GM18505 (cell line): ENCODE measurements around the gene DOK4.

Experiments used
- ATAC-seq: cut with Tn5 transposase; IDR thresholded peaks from one replicate; pipeline ENCODE4 v1.9.1; 2021; ENCODE audit not compliant: unreplicated experiment
- POLR2A ChIP-seq: IDR thresholded peaks from 4 replicates; pipeline ENCODE4 v1.6.1; 2011; ENCODE audit warnings: borderline replicate concordance; ENCODE audit not compliant: insufficient read depth, insufficient read length; ENCODE audit errors: extremely low read depth

Gene DOK4

DNA sequence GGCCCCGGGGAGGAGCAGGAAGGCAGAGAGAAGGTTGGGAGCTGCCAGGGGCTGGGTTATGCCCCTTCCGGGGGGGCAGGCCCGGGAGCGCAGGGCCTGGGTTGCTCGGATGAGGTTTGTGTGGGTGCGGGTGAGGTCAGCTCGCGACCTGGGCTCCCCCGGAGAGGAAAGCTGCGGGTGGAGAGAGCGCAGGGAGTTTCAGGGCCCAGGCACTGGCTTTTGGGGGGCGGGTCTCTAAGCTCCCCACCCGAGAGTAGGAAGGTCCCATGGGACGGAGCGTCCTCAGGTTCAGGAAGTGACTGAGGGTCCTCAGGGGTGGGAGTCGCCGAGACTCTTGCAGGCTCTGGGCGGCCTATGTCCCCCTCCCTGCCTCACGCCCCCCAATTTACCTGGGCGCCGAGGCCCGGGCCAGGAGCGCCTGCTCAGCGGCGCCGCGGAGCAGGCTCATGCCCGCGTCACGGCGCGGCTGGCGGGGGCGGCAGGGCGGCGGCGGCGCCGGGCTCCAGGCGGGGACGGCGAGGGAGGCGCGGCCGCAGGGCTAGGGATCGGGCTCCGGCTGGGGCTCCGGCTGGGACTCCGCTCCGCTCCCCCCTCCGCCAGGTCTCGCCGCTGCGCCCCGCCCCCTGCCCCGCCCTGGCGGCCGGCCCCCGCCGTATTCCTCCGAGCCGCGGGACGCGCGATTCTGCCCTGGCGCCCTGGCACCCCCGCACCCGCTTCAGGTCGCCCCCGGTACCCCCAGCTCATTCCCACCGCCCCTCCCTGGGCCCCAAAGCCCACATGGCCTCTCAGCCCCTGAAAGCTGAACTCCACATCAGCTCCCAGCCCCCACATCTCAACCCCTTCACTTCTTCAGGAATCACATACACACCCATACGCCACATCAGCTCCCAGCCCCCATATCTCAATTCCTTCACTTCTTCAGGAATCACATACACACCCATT lies at the start of gene DOK4:
Gene DOK4 (minus strand): TSS at position 578 of the 942 bp plus-strand sequence. CDS start 6,986 bp downstream, outside the sequence.
- no peak for TF ChIP-seq POLR2A
- ATAC-seq: peak; percentile 77

- peak; percentile 66 for ATAC-seq
- TF ChIP-seq POLR2A: no peak
These were observed 49.5 kb upstream of the DOK4 start for GRCh38 chr16:57535680-57536305.

DNA sequence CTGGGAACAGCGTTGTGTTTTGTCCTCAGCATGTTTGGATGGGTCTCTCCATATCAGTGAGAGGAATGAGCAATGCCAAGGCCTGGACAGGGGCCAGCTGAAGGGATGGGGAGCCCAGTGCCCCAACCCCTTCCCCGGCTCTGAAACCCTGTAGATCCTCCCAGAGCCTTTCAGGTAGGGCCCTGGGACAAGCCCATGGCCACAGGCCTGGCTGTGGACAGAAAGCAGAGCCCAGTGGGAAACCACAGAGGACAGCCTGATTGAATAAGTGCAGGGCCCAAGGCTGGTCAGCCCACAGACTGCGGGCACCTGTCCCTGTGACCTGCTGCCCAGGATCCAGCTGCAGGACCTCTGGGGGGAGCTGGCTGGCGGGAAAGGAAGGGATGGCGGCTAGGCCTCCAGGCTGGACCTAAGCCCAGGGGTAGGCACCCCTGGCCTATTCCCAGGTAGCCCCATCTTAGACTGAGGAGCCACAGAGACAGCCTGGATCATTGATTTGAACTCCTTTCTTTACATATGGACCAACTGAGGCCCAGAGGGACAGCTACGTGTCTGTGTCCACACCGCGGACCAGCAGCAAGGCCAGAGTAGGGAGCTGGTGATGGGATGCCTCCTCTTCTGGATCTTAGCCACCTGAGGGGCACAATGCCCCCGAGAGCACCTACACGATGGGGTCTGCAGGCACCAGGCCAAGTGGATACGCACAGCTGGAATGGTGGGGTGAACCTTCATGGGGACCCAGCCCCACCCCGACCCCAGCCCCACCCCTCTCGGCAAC lies 48.8 kb upstream of the DOK4 start:
- ATAC-seq: no peak
- TF ChIP-seq POLR2A: no peak

GRCh38 chr16:57534337-57534880 lies 48.1 kb upstream of the DOK4 start:
- no peak for ATAC-seq
- no peak for TF ChIP-seq POLR2A

DNA sequence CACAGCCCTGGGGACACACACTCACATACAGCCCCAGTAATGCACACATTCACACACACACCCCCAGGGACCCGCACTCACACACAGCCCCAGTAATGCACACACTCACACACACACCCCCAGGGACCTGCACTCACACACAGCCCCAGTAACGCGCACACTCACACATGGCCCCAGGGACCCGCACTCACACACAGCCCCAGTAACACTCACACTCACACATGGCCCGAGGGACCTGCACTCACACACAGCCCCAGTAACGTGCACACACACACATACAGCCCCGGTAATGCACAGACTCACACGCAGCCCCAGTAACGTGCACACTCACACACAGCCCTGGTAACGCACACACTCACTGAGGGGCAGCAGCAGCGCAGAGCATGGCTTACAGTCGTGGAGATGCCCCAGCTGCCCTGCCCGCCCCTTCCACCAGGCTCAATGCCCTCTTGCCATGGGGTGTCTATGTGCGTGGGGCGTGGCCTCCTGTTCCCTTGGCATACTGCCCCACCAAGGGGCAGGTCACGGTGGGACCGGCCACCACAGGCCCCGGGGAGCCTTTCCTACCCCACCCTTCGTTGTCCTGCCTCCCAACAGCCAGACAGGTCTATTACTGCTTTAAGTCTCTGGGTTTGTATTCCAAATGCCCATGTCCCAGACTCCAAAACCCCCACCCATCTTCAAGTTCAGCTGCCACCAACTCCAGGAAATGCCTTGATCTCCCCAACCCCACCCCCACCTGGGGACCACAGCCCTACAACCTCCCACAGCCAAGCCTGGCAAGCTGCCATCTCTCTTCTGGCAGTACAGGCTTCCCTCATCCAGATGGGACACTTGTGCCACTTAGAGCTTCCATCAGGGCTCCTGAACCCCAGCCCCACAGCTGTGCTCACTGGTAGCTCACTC lies 47.4 kb upstream of the DOK4 start:
- ATAC-seq: no peak

DNA sequence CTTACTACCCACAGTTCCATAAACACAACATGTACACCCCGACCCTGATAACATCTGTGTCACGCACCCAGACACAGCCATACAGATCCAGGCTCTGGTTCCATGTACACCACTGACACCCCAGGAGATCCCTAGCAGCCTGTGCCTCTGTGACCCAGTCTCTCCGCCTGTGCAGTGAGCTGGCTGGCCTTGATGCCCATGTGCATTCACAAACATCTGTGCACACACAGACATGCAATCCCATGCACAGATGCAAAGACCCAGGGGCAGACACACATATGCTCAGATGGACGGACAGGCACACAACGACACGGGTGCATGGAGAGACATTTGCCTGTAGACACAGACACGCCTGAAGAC lies 46.0 kb upstream of the DOK4 start:
- no peak for TF ChIP-seq POLR2A

More for the DNA sequence above, 47.4 kb upstream of the DOK4 start:
- no peak for TF ChIP-seq POLR2A

DNA sequence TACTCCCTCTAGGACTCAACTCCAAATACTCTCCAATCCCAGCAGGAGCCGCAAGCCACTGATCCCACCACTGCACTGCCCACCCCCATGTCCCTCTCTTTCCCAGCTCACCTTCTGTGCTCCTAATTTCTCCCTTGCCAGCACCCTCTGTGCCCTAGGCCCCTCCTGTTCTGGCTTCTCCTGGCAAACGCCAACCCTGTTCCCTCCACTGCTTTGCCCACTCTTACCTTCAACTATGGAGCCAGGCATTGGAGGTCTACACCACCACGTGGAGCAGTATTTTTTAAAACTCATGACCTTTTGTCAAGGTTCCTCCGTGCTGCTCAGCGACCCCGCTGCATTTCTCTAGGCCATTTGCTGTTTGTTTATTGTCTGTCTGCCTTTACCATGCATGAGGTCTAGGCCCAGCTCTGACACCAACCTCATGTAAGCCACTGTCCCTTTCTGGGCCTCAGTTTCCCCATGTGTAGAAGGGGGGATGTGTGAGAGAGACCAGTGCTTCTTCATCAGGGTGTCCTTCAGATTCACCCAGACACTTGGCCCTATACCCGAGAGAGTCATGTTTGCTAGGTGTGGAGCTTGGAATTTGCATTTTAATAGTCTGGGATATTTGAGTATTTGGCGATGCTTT lies 45.5 kb upstream of the DOK4 start:
- no peak for TF ChIP-seq POLR2A
- ATAC-seq: no peak

More for the DNA sequence above, 46.0 kb upstream of the DOK4 start:
- ATAC-seq: no peak

DNA sequence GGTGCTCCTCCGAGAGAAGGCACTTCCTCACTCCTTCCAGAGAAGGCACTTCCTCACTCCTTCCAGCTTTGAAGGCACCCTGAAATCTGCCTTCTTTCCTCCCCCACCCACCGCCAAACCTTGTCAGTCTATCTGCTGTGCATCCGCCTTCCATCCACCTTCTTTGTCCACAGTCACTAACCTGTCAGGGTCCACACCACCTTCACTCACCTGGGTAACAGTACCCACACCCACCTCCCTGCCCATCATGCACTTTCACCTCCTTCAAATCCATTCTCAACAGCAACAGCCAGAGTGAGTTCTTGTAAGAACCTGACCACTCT lies 44.9 kb upstream of the DOK4 start:
- TF ChIP-seq POLR2A: no peak
- ATAC-seq: no peak

GRCh38 chr16:57530522-57531252 lies 44.4 kb upstream of the DOK4 start:
- no peak for TF ChIP-seq POLR2A
- no peak for ATAC-seq

DNA sequence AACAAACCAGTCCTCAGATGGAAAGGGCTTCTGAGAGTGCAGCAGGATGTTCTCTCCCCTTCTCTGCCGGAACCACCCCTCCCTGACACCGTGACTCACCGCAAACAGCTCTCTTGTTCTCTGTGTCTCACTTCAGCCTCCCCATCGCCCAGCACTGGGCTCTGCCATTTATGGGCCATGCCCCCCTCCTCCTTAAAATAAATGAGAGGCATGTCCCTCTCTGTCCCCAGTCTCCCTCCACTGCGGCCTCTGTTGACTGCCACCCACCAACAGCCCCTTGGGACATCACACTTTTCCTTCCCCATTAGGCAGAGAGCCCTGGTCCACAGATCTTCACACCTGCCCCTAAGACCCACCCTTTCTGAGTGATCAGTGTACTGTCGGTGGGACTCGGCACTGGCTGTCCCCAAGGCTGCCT lies 43.8 kb upstream of the DOK4 start:
- ATAC-seq: peak; percentile 47
- no peak for TF ChIP-seq POLR2A

- no peak for TF ChIP-seq POLR2A
- no peak for ATAC-seq
These were observed 43.3 kb upstream of the DOK4 start for GRCh38 chr16:57529391-57530103.
